Endothelial cell (in vitro differentiated cells): ENCODE data around the gene GUCY2F. TPM values are rescaled to one million over a fixed set of nuclear protein-coding genes. Genes with fewer than 3 reads are reported as not detected.

Source experiments
- DNase-seq: peaks from one replicate; pipeline ENCODE4 v3.0.0; 2021; ENCODE audit warnings: low spot score
- H3K27ac Mint-ChIP-seq: one replicate; pipeline ENCODE4 v1.8.0; 2021; ENCODE audit warnings: mixed read lengths, inconsistent platforms; ENCODE audit not compliant: unreplicated experiment
- H3K27me3 Mint-ChIP-seq: one replicate; pipeline ENCODE4 v1.8.0; 2021; ENCODE audit warnings: mild to moderate bottlenecking, moderate library complexity, mixed read lengths, inconsistent platforms; ENCODE audit not compliant: unreplicated experiment
- H3K36me3 Mint-ChIP-seq: one replicate; pipeline ENCODE4 v1.8.0; 2021; ENCODE audit warnings: mild to moderate bottlenecking, low read depth, mixed read lengths, inconsistent platforms; ENCODE audit not compliant: unreplicated experiment
- H3K4me1 Mint-ChIP-seq: one replicate; pipeline ENCODE4 v1.8.0; 2021; ENCODE audit warnings: mild to moderate bottlenecking, mixed read lengths, inconsistent platforms; ENCODE audit not compliant: unreplicated experiment
- H3K4me3 Mint-ChIP-seq: one replicate; pipeline ENCODE4 v1.8.0; 2021; ENCODE audit warnings: mild to moderate bottlenecking, mixed read lengths, inconsistent platforms; ENCODE audit not compliant: unreplicated experiment
- H3K9me3 Mint-ChIP-seq: one replicate; pipeline ENCODE4 v1.8.0; 2021; ENCODE audit warnings: mixed read lengths, inconsistent platforms; ENCODE audit not compliant: unreplicated experiment
- total RNA-seq: library from RNA; stranded (reverse); fragmentation: NEBNext Ultra II Directional; extraction: Animal tissue kit (Norgen Biotek cat#: 25700); gene quantifications from one replicate; pipeline ENCODE4 v1.2.1, GENCODE V29; 2021; ENCODE audit not compliant: unreplicated experiment
- TF ChIP-seq, protein P1 (sequence below): fragments of 200-600 bp; sonication (generic); IDR thresholded peaks from one replicate; pipeline ENCODE4 v1.5.0; 2021; ENCODE audit warnings: antibody characterized with exemption; ENCODE audit not compliant: unreplicated experiment

Gene GUCY2F
- total RNA-seq, 1 donor from 2014 or later: not detected

DNA sequence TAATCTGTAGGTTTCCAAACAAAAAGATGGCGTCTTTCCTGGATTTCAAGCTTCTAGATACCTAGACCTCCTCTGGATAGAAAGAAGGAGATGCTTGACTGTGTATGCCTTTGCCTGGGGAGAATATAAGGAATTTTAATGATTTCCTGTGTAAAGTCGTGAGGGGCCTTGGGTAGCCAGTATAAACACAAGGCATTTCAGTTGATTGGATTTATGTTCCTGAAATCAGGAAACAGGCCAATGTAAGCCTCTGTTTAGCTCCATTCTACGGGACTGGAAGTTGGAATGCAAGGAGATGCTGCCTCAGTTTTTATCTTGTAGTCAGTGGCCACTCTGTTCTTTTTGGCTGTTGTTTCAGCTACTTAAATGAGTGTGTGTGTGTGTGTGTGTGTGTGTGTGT lies 137.2 kb downstream of the GUCY2F start:
- H3K27me3 Mint-ChIP-seq: no peaks in the 10 kb centered on the region
- peaks cover 6% of the 10 kb centered on the region for H3K4me1 Mint-ChIP-seq
- no peak overlapping the region for H3K4me3 Mint-ChIP-seq
- no peaks in the 10 kb centered on the region for H3K36me3 Mint-ChIP-seq
- no peak overlapping the region for H3K27ac Mint-ChIP-seq
- TF ChIP-seq, protein P1, sequence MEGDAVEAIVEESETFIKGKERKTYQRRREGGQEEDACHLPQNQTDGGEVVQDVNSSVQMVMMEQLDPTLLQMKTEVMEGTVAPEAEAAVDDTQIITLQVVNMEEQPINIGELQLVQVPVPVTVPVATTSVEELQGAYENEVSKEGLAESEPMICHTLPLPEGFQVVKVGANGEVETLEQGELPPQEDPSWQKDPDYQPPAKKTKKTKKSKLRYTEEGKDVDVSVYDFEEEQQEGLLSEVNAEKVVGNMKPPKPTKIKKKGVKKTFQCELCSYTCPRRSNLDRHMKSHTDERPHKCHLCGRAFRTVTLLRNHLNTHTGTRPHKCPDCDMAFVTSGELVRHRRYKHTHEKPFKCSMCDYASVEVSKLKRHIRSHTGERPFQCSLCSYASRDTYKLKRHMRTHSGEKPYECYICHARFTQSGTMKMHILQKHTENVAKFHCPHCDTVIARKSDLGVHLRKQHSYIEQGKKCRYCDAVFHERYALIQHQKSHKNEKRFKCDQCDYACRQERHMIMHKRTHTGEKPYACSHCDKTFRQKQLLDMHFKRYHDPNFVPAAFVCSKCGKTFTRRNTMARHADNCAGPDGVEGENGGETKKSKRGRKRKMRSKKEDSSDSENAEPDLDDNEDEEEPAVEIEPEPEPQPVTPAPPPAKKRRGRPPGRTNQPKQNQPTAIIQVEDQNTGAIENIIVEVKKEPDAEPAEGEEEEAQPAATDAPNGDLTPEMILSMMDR: no peak
- no peaks in the 10 kb centered on the region for H3K9me3 Mint-ChIP-seq
- no peak for DNase-seq

DNA sequence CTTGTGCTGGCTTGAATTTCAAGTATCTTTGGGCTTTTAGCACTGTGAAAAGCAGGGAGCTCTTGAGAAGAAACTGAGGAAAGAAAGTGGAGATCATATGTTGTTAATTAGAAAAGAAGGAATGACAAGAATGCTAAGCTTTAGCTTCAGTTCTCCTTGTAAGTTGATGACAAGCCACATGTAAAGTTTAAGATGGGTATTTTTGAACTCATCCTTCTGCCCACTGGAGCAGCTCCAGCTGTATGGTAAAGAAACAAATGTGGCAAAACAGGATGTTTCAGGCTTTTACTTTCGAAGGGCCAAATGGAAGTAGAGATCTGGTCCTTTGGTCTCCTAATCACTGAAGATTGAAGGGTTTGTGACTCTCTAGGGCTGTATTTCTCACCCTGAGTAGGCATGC lies 137.8 kb downstream of the GUCY2F start:
- peaks cover 6% of the 10 kb centered on the region for H3K4me1 Mint-ChIP-seq
- H3K9me3 Mint-ChIP-seq: no peaks in the 10 kb centered on the region
- no peak for DNase-seq
- no peak overlapping the region for H3K27ac Mint-ChIP-seq
- H3K36me3 Mint-ChIP-seq: no peaks in the 10 kb centered on the region
- TF ChIP-seq, protein P1: no peak
- no peaks in the 10 kb centered on the region for H3K27me3 Mint-ChIP-seq
- H3K4me3 Mint-ChIP-seq: no peak overlapping the region

DNA sequence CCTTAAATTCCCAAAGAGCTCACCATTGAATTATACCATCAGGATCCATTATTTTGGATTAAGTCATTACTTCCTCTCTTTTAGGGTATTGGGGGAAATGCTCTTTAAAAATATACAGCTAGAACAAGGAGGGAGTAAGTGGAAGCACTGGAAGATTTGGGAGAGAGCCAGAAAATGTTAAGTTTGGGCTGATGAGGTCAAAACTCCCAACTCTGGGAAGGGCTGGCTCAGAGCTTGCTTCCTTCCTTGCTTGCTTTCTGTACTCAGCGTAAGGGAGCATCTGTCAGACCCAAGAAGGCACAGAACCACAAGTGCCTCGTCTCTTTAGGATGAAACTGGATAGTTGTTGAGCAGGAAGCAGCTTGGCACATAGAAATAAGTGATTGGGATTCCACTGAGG lies 138.2 kb downstream of the GUCY2F start:
- TF ChIP-seq, protein P1: no peak
- no peaks in the 10 kb centered on the region for H3K36me3 Mint-ChIP-seq
- no peak for DNase-seq
- H3K4me1 Mint-ChIP-seq: peaks cover 6% of the 10 kb centered on the region
- H3K27ac Mint-ChIP-seq: no peak overlapping the region
- no peak overlapping the region for H3K4me3 Mint-ChIP-seq
- H3K27me3 Mint-ChIP-seq: no peaks in the 10 kb centered on the region
- H3K9me3 Mint-ChIP-seq: no peaks in the 10 kb centered on the region

DNA sequence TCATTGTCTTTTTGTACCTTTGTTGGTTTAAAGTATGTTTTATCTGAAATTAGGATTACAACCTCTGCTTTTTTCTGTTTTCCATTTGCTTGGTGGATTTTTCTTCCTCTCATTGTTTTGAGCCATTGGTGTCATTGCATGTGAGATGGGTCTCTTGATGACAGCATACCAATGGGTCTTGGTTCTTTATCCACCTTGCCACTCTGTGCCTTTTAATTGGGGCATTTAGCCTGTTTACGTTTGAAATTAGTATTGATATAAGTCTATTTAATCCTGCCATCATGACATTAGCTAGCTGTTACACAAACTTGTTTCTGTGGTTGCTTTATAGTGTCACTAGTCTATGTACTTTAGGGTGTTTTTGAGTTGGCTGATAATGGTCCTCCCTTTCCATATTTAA lies 145.7 kb downstream of the GUCY2F start:
- Mint-ChIP-seq H3K27me3 (no peaks in the 10 kb centered on the region), H3K4me3 (no peak overlapping the region), H3K27ac (no peak overlapping the region), H3K9me3 (peaks cover 7% of the 10 kb centered on the region), H3K4me1 (no peaks in the 10 kb centered on the region), H3K36me3 (peaks cover 4% of the 10 kb centered on the region)
- TF ChIP-seq, protein P1: no peak
- no peak for DNase-seq

DNA sequence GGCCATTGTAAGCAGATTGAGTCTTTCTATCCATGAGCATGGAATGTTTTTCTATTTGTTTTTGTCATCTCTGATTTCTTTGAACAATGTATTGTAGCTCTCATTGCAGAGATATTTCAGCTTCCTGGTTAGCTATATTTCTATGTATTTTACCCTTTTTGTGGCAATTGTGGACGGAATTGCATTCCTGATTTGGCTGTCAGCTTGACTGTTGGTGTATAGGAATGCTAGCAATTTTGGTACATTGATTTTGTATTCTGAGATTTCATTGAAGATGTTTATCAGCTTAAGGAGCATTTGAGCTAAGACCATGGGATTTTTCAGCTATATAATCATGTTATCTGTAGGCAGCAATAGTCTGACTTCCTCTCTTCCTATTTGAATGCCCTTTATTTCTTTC lies 154.6 kb downstream of the GUCY2F start:
- no peak for DNase-seq
- no peak overlapping the region for H3K27ac Mint-ChIP-seq
- H3K4me3 Mint-ChIP-seq: no peak overlapping the region
- H3K36me3 Mint-ChIP-seq: no peaks in the 10 kb centered on the region
- peaks cover 1% of the 10 kb centered on the region for H3K27me3 Mint-ChIP-seq
- no peaks in the 10 kb centered on the region for H3K9me3 Mint-ChIP-seq
- H3K4me1 Mint-ChIP-seq: no peaks in the 10 kb centered on the region
- TF ChIP-seq, protein P1: no peak

Other genes starting within 250 kb of the GUCY2F start
- 9.5 TPM for gene NXT2, start 54.8 kb upstream of the GUCY2F start, total RNA-seq
- 9.4 TPM for gene KCNE5, start 143.1 kb upstream of the GUCY2F start, total RNA-seq